ENCODE measurements around the gene HCFC1.

DNA sequence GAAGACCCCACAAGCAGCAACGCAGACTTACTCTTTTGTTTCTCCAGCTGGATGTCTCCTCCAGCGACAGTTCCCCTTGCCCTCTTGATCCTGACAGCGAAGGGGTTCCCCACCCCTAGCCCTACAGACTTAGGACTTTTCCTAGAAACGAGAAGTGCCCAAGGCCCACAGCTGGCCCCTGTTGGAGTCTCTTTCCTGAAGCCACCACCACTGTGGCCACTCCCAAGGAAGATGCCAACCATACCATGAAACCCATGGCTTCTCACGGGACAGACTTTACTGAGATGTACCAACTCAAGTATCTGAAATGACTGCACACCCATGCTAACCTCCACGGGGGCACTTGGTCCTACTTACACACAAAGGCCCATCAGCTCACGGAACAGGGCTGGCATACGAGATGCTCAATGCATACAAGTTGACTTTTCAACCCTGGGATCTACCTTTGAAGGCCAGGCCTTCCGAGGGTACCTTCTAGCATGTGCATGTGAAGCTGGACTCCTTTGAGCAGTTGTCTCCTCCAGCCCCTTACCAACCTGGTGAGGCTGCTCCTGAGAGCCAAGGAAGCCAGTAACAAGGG lies 49.0 kb upstream of the HCFC1 start:
- TF ChIP-seq, protein P1, sequence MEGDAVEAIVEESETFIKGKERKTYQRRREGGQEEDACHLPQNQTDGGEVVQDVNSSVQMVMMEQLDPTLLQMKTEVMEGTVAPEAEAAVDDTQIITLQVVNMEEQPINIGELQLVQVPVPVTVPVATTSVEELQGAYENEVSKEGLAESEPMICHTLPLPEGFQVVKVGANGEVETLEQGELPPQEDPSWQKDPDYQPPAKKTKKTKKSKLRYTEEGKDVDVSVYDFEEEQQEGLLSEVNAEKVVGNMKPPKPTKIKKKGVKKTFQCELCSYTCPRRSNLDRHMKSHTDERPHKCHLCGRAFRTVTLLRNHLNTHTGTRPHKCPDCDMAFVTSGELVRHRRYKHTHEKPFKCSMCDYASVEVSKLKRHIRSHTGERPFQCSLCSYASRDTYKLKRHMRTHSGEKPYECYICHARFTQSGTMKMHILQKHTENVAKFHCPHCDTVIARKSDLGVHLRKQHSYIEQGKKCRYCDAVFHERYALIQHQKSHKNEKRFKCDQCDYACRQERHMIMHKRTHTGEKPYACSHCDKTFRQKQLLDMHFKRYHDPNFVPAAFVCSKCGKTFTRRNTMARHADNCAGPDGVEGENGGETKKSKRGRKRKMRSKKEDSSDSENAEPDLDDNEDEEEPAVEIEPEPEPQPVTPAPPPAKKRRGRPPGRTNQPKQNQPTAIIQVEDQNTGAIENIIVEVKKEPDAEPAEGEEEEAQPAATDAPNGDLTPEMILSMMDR (conservative IDR thresholded peaks at IDR 0.05) = no peak
- no peak for TF ChIP-seq EZH2 (IDR thresholded peaks at IDR 0.05; ENCODE audit: low read depth)
